K562 (cell line): ENCODE measurements around the gene TCP11. TPM values are rescaled to one million over a fixed set of nuclear protein-coding genes. Genes with fewer than 3 reads are reported as not detected.

Experiments
- CUX1 ChIP-seq: fragments of 200-800 bp; sonication (Bioruptor generic); IDR thresholded peaks from 2 replicates; pipeline ENCODE4 v1.6.1; 2016; ENCODE audit warnings: missing genetic modification characterization, missing compliant biosample characterization
- SFPQ ChIP-seq: fragments of 200-400 bp; formaldehyde crosslinking; IDR thresholded peaks from 2 replicates; pipeline ENCODE4 v1.6.1; 2017; ENCODE audit warnings: mild to moderate bottlenecking, low read depth, low read length, moderate library complexity
- polyA plus RNA-seq, 8 experiments: library from polyadenylated mRNA; depleted of rRNA in 4 of 8; stranded (reverse) in 5 of 8; unstranded in 3 of 8; fragments of >200 nt; fragmentation: Nextera tagmentation in 2 of 8; fragmentation: Illumina TruSeq in 1 of 8; extraction: Ambion mirVana in 2 of 8; extraction: Trizol in 1 of 8; gene quantifications; 2 replicates each; pipeline versions ENCODE4 v1.2.1 to v1.2.3, GENCODE V29; 2011 to 2014; ENCODE audit warnings: inconsistent platforms in 1 of 8, missing spikeins in 1 of 8
- total RNA-seq, 7 experiments: library from RNA; depleted of rRNA in 6 of 7; stranded (reverse); fragments of >200 nt in 6 of 7; fragmentation: Illumina TruSeq in 2 of 7; extraction: Trizol in 2 of 7; gene quantifications; 2 replicates each; pipeline versions ENCODE4 v1.2.1 to v1.2.3, GENCODE V29; 2011 to 2021; ENCODE audit warnings: low replicate concordance in 1 of 7

Gene TCP11
- total and polyA plus RNA-seq, 9 of the 15 experiments (the other 6 are each of a cell fraction or from before 2014, with no cell fraction given), result not detected

GRCh38 chr6:35142588-35143569, 1.7 kb upstream of the TCP11 start (continued):
- no peak for TF ChIP-seq CUX1
- TF ChIP-seq SFPQ, result no peak
